ENCODE results near the gene LSAMP. TPM values are rescaled to one million over a fixed set of nuclear protein-coding genes. Genes with fewer than 3 reads are reported as not detected.

The LSAMP gene
- total and polyA plus RNA-seq, 2 of the 13 experiments (the other 11 are each of a cell fraction or from before 2014, with no cell fraction given), result not detected

DNA sequence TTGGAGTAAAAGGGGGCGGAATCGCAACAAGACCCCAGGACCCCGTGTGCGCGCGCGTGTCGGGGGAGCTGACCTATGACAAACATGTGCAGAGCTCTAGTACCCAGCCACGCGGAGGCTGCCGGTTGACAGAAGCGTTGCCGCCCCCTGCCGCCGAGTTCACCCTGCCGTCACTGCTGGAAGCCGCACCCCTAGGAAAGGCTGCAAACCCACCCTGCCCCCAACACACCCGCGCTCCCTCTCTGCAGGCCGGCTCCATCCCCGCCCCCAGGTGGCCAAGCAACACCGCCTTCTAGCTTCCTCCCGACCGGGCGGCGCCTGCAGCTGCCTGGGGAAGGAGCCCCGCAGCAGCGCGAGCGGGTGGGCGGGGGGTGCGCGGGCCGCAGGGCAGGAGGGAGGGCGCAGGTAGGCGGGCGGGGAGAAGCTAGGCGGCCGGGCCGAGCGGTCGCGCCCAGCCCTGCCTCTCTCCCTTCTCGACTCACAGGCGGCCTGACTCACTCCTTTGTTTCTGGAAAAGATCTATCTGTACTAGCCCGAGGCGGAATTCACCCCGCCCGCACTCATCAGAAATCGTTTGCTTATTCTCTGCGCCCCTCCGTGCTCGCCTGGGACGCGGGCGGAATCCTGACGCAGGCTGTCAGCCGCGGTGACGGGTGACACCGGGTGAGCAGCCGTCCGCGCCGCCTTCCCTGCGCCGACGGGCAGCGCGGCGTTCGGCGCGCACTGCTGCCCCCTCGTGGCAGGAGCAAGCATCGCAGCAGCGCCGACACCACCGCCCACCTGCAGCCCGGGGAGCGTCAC, 661.1 kb downstream of the LSAMP start (continued):
- TF ChIP-seq ARID5B (CRISPR knock-in tag; IDR thresholded peaks at IDR 0.05) (peak; percentile 57), GFI1 (CRISPR knock-in tag; IDR thresholded peaks at IDR 0.05; ENCODE audit: borderline replicate concordance) (peak; percentile 83), ZKSCAN5 (CRISPR knock-in tag; IDR thresholded peaks at IDR 0.05) (no peak), HOXD1 (CRISPR knock-in tag; IDR thresholded peaks at IDR 0.05) (peak; percentile 65; the same call in 1 of the 2 replicates), MXD4 (CRISPR knock-in tag; IDR thresholded peaks at IDR 0.05) (peak; percentile 92), SMAD9 (CRISPR knock-in tag; IDR thresholded peaks at IDR 0.05) (no peak), SNAI1 (CRISPR knock-in tag; IDR thresholded peaks at IDR 0.05; ENCODE audit: borderline replicate concordance) (no peak), TIGD3 (CRISPR knock-in tag; IDR thresholded peaks at IDR 0.05; ENCODE audit: borderline replicate concordance) (no peak), BRF2 (CRISPR knock-in tag; IDR thresholded peaks at IDR 0.05) (peak; percentile 89; the same call in 1 of the 2 replicates), RCOR2 (CRISPR knock-in tag; IDR thresholded peaks at IDR 0.05) (no peak), TBX3 (IDR thresholded peaks at IDR 0.05; ENCODE audit: borderline replicate concordance) (no peak), POLR2A (IDR thresholded peaks at IDR 0.05; ENCODE audit: insufficient read depth in 1 of 2, low read depth in 2 of 2, low read length in 2 of 2) (peak; percentile 14 to 64; a peak in 2 of 4 replicates), NFYB (CRISPR knock-in tag; IDR thresholded peaks at IDR 0.05) (peak; percentile 27; the same call in 1 of the 2 replicates), TERF1 (CRISPR knock-in tag; IDR thresholded peaks at IDR 0.05) (no peak), JUND (CRISPR knock-in tag; IDR thresholded peaks at IDR 0.05) (no peak), ZNF383 (CRISPR knock-in tag; IDR thresholded peaks at IDR 0.05; ENCODE audit: borderline replicate concordance) (no peak)
- TF ChIP-seq, protein P1, sequence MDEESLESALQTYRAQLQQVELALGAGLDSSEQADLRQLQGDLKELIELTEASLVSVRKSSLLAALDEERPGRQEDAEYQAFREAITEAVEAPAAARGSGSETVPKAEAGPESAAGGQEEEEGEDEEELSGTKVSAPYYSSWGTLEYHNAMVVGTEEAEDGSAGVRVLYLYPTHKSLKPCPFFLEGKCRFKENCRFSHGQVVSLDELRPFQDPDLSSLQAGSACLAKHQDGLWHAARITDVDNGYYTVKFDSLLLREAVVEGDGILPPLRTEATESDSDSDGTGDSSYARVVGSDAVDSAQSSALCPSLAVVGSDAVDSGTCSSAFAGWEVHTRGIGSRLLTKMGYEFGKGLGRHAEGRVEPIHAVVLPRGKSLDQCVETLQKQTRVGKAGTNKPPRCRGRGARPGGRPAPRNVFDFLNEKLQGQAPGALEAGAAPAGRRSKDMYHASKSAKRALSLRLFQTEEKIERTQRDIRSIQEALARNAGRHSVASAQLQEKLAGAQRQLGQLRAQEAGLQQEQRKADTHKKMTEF (CRISPR knock-in tag; IDR thresholded peaks at IDR 0.05), result peak; percentile 60; the same call in 1 of the 2 replicates
- TF ChIP-seq, protein P2, sequence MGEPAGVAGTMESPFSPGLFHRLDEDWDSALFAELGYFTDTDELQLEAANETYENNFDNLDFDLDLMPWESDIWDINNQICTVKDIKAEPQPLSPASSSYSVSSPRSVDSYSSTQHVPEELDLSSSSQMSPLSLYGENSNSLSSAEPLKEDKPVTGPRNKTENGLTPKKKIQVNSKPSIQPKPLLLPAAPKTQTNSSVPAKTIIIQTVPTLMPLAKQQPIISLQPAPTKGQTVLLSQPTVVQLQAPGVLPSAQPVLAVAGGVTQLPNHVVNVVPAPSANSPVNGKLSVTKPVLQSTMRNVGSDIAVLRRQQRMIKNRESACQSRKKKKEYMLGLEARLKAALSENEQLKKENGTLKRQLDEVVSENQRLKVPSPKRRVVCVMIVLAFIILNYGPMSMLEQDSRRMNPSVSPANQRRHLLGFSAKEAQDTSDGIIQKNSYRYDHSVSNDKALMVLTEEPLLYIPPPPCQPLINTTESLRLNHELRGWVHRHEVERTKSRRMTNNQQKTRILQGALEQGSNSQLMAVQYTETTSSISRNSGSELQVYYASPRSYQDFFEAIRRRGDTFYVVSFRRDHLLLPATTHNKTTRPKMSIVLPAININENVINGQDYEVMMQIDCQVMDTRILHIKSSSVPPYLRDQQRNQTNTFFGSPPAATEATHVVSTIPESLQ (CRISPR knock-in tag; conservative IDR thresholded peaks at IDR 0.05), result no peak

Measured in HepG2 (cell line).